ENCODE results near the gene TIRAP.

Gene TIRAP

GRCh38 chr11:126327281-126328000 is 44.5 kb downstream of the TIRAP start:
- DNase-seq = no peak

- DNase-seq = no peak
Measured at GRCh38 chr11:126328001-126328390, 45.1 kb downstream of the TIRAP start.

- no peak for DNase-seq
Measured at GRCh38 chr11:126328444-126328843, 45.6 kb downstream of the TIRAP start.

- DNase-seq = no peak
Measured at GRCh38 chr11:126328938-126329643, 46.2 kb downstream of the TIRAP start.

- no peak for DNase-seq
Measured at GRCh38 chr11:126329644-126330211, 46.8 kb downstream of the TIRAP start.

- DNase-seq = no peak
Measured at GRCh38 chr11:126331286-126331685, 48.4 kb downstream of the TIRAP start.

GRCh38 chr11:126332221-126332711 is 49.4 kb downstream of the TIRAP start:
- DNase-seq = no peak

GRCh38 chr11:126333142-126333541 is 50.2 kb downstream of the TIRAP start:
- DNase-seq = no peak

GRCh38 chr11:126334659-126335462 is 52.0 kb downstream of the TIRAP start:
- DNase-seq = no peak

- DNase-seq = no peak
Measured at GRCh38 chr11:126335463-126335760, 52.5 kb downstream of the TIRAP start.

- no peak for DNase-seq
Measured at GRCh38 chr11:126336138-126336541, 53.2 kb downstream of the TIRAP start.

- no peak for DNase-seq
Measured at GRCh38 chr11:126336671-126337101, 53.8 kb downstream of the TIRAP start.

- no peak for DNase-seq
Measured at GRCh38 chr11:126337126-126337473, 54.2 kb downstream of the TIRAP start.

GRCh38 chr11:126337474-126338241 is 54.8 kb downstream of the TIRAP start:
- no peak for DNase-seq

- DNase-seq = no peak
Measured at GRCh38 chr11:126338346-126339055, 55.6 kb downstream of the TIRAP start.

- DNase-seq = no peak
Measured at GRCh38 chr11:126339073-126339862, 56.4 kb downstream of the TIRAP start.

- DNase-seq = no peak
Measured at GRCh38 chr11:126339863-126340434, 57.1 kb downstream of the TIRAP start.

GRCh38 chr11:126340960-126341606 is 58.2 kb downstream of the TIRAP start:
- DNase-seq = no peak

GRCh38 chr11:126341760-126342161 is 58.9 kb downstream of the TIRAP start:
- no peak for DNase-seq

GRCh38 chr11:126343051-126343450 is 60.2 kb downstream of the TIRAP start:
- no peak for DNase-seq

Measured in NCI-H1436 (cell line).